Keratinocyte (primary cell): ENCODE data around the gene DIO3. TPM values are rescaled to one million over a fixed set of nuclear protein-coding genes. Genes with fewer than 3 reads are reported as not detected.

Experiments
- DNase-seq: peaks from one replicate; pipeline ENCODE4 v3.0.0-alpha.2; 2011; ENCODE audit warnings: low read depth, missing footprints, low spot score
- FAIRE-seq: peaks from 2 replicates; lab custom pipeline; 2011; peaks lifted over from hg19 to GRCh38; lab: Jason Lieb, UNC
- H2AFZ ChIP-seq: 2 replicates; pipeline ENCODE4 v1.6.0; 2012; ENCODE audit warnings: low read length, control low read depth, inconsistent platforms; ENCODE audit not compliant: control insufficient read depth
- H3K27ac ChIP-seq: 2 replicates; pipeline ENCODE4 v1.5.1; 2011; ENCODE audit warnings: low read length; ENCODE audit not compliant: control insufficient read depth, insufficient read depth
- H3K27me3 ChIP-seq: 3 replicates; pipeline ENCODE4 v1.6.0; 2011; ENCODE audit warnings: low read length; ENCODE audit not compliant: control insufficient read depth, insufficient read depth; ENCODE audit errors: extremely low read depth
- H3K36me3 ChIP-seq, 2 experiments: 2 replicates in 1 of 2; 3 replicates in 1 of 2; pipeline ENCODE4 v1.5.1; 2011; ENCODE audit warnings: low read length in 2 of 2, mild to moderate bottlenecking in 1 of 2; ENCODE audit not compliant: control insufficient read depth in 2 of 2, insufficient read depth in 2 of 2; ENCODE audit errors: extremely low read depth in 1 of 2
- H3K4me1 ChIP-seq: 3 replicates; pipeline ENCODE4 v1.5.1; 2011; ENCODE audit warnings: low read length; ENCODE audit not compliant: control insufficient read depth, insufficient read depth; ENCODE audit errors: extremely low read depth
- H3K4me2 ChIP-seq: 3 replicates; pipeline ENCODE4 v1.6.0; 2011; ENCODE audit warnings: low read depth, low read length; ENCODE audit not compliant: control insufficient read depth, insufficient read depth; ENCODE audit errors: extremely low read depth
- H3K4me3 ChIP-seq, 3 experiments: fragments of 200-600 bp in 1 of 3; sonication (generic) in 1 of 3; 2 replicates in 2 of 3; 3 replicates in 1 of 3; pipeline ENCODE4 v1.5.1; 2011 to 2016; ENCODE audit warnings: low read length in 3 of 3, mild to moderate bottlenecking in 3 of 3, control low read depth in 2 of 3, inconsistent platforms in 1 of 3, low read depth in 1 of 3, mixed read lengths in 1 of 3, mixed run types in 1 of 3, moderate library complexity in 1 of 3; ENCODE audit not compliant: control insufficient read depth in 2 of 3, insufficient read depth in 2 of 3; ENCODE audit errors: extremely low read depth in 1 of 3
- H3K79me2 ChIP-seq: 2 replicates; pipeline ENCODE4 v1.6.0; 2012; ENCODE audit warnings: low read length; ENCODE audit not compliant: control insufficient read depth, insufficient read depth
- H3K9ac ChIP-seq: 3 replicates; pipeline ENCODE4 v1.6.0; 2011; ENCODE audit warnings: low read length; ENCODE audit not compliant: control insufficient read depth, insufficient read depth; ENCODE audit errors: extremely low read depth
- H3K9me1 ChIP-seq: 3 replicates; pipeline ENCODE4 v1.6.0; 2011; ENCODE audit warnings: low read length; ENCODE audit not compliant: control insufficient read depth, insufficient read depth; ENCODE audit errors: extremely low read depth
- H3K9me3 ChIP-seq: 2 replicates; pipeline ENCODE4 v1.5.1; 2012; ENCODE audit warnings: low read depth, low read length; ENCODE audit not compliant: control insufficient read depth
- H4K20me1 ChIP-seq: 3 replicates; pipeline ENCODE4 v1.6.0; 2011; ENCODE audit warnings: low read length; ENCODE audit not compliant: control insufficient read depth, insufficient read depth; ENCODE audit errors: extremely low read depth
- CTCF ChIP-seq, 3 experiments: IDR thresholded peaks in 1 of 3; conservative IDR thresholded peaks in 1 of 3; optimal IDR thresholded peaks in 1 of 3; 2 replicates in 2 of 3; 3 replicates in 1 of 3; pipeline versions ENCODE3 to v1.5.1; 2011; ENCODE audit warnings: low read length in 3 of 3, mild to moderate bottlenecking in 3 of 3, moderate library complexity in 2 of 3, control low read depth in 1 of 3, inconsistent platforms in 1 of 3; ENCODE audit not compliant: insufficient read depth in 2 of 3; ENCODE audit errors: extremely low read depth in 1 of 3
- EZH2 ChIP-seq: IDR thresholded peaks from one replicate; pipeline ENCODE4 v1.6.1; 2012; ENCODE audit warnings: inconsistent platforms, mild to moderate bottlenecking, low read length, moderate library complexity
- dilution Hi-C: fragments of 300-500 bp; cut with MboI; formaldehyde crosslinking; loops from one replicate; pipeline ENCODE4 v1.7.0; 2020; ENCODE audit warnings: low sequenced_read_pairs; ENCODE audit not compliant: extremely low pct_ligation_motif_present
- polyA plus RNA-seq, 5 experiments: library from polyadenylated mRNA; depleted of rRNA in 3 of 5; stranded (reverse) in 3 of 5; stranded (forward) in 1 of 5; unstranded in 1 of 5; fragments of >200 nt; gene quantifications; 1 replicate in 1 of 5; 2 replicates in 3 of 5; 3 replicates in 1 of 5; pipeline versions ENCODE4 v1.2.1 to v1.2.3, GENCODE V29; 2011 to 2012; ENCODE audit warnings: missing spikeins in 2 of 5, low read depth in 1 of 5, low replicate concordance in 1 of 5

DIO3 gene
- polyA plus RNA-seq, 1 donor (not counting 4 experiments of a cell fraction or from before 2014, with no cell fraction given), result not detected

GRCh38 chr14:101581806-101582205 lies 20.5 kb downstream of the DIO3 start:
- Histone ChIP-seq H3K27me3 (no peaks in the 10 kb centered on the region), H3K79me2 (no peaks in the 10 kb centered on the region), H4K20me1 (no peaks in the 10 kb centered on the region), H3K4me2 (no peak overlapping the region), H3K9me1 (no peaks in the 10 kb centered on the region), H3K4me3 (no peak overlapping the region), H3K4me1 (no peaks in the 10 kb centered on the region), H3K27ac (no peak overlapping the region), H3K9ac (no peak overlapping the region), H3K36me3 (no peaks in the 10 kb centered on the region), H2AFZ (no peak overlapping the region), H3K9me3 (no peaks in the 10 kb centered on the region)
- dilution Hi-C loops, result no loop called here
- TF ChIP-seq EZH2 (no peak), CTCF (optimal IDR thresholded peaks at IDR 0.05 in 1 of 3, IDR thresholded peaks at IDR 0.05 in 1 of 3, conservative IDR thresholded peaks at IDR 0.05 in 1 of 3; ENCODE audit: extremely low read depth in 1 of 3, insufficient read depth in 2 of 3, low read length in 3 of 3) (no peak)
- FAIRE-seq, result no peak
- DNase-seq, result no peak

- Histone ChIP-seq H3K4me1 (no peaks in the 10 kb centered on the region), H4K20me1 (no peaks in the 10 kb centered on the region), H3K79me2 (no peaks in the 10 kb centered on the region), H3K9ac (no peak overlapping the region), H2AFZ (no peak overlapping the region), H3K9me1 (no peaks in the 10 kb centered on the region), H3K4me2 (no peak overlapping the region), H3K4me3 (no peak overlapping the region), H3K27me3 (no peaks in the 10 kb centered on the region), H3K36me3 (no peaks in the 10 kb centered on the region), H3K9me3 (no peaks in the 10 kb centered on the region), H3K27ac (no peak overlapping the region)
- dilution Hi-C loops, result no loop called here
- TF ChIP-seq CTCF (optimal IDR thresholded peaks at IDR 0.05 in 1 of 3, IDR thresholded peaks at IDR 0.05 in 1 of 3, conservative IDR thresholded peaks at IDR 0.05 in 1 of 3; ENCODE audit: extremely low read depth in 1 of 3, insufficient read depth in 2 of 3, low read length in 3 of 3) (no peak), EZH2 (no peak)
- no peak for DNase-seq
- FAIRE-seq, result no peak
These were observed 21.0 kb downstream of the DIO3 start for GRCh38 chr14:101582294-101582693.
